ENCODE measurements around the gene FAT4.

The FAT4 gene

DNA sequence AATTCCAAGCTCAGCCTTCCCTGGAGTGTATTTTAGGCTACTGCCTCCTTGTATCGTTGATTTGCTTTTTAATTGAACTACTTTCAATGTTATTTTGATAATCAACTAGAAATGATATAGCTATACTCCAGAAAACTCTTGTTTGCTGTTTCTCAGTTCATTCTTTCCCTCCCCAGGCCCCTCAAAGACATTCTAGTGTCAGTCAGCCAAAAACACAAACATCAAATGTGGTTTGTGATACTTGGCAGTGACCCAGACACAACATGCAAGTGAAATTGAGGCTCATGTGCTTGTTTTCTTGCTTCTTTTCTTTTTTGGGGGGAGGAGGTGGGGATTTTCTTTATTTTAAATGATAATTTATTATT, 7.6 kb downstream of the FAT4 start:
- no peak for TF ChIP-seq EZH2phosphoT487 (IDR thresholded peaks at IDR 0.05; ENCODE audit: low read depth)
- TF ChIP-seq, protein P1, sequence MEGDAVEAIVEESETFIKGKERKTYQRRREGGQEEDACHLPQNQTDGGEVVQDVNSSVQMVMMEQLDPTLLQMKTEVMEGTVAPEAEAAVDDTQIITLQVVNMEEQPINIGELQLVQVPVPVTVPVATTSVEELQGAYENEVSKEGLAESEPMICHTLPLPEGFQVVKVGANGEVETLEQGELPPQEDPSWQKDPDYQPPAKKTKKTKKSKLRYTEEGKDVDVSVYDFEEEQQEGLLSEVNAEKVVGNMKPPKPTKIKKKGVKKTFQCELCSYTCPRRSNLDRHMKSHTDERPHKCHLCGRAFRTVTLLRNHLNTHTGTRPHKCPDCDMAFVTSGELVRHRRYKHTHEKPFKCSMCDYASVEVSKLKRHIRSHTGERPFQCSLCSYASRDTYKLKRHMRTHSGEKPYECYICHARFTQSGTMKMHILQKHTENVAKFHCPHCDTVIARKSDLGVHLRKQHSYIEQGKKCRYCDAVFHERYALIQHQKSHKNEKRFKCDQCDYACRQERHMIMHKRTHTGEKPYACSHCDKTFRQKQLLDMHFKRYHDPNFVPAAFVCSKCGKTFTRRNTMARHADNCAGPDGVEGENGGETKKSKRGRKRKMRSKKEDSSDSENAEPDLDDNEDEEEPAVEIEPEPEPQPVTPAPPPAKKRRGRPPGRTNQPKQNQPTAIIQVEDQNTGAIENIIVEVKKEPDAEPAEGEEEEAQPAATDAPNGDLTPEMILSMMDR (IDR thresholded peaks at IDR 0.05; ENCODE audit: low read depth, low read length): no peak
- H4K20me1 ChIP-seq (ENCODE audit: insufficient read depth, low read length): no peaks in the 10 kb centered on the region
- H3K4me1 ChIP-seq (ENCODE audit: low read length): no peaks in the 10 kb centered on the region
- no peaks in the 10 kb centered on the region for H3K79me2 ChIP-seq (ENCODE audit: low read length)
- H3K27me3 ChIP-seq (ENCODE audit: low read depth, low read length): no peaks in the 10 kb centered on the region
- H3K9ac ChIP-seq (ENCODE audit: low read length): no peak overlapping the region
- no peak overlapping the region for H3K4me2 ChIP-seq (ENCODE audit: low read length)
- H2AFZ ChIP-seq (ENCODE audit: low read depth, low read length): no peak overlapping the region
- no peak overlapping the region for H3K27ac ChIP-seq (ENCODE audit: low read length)
- H3K4me3 ChIP-seq (ENCODE audit: low read length): no peak overlapping the region
- H3K9me3 ChIP-seq (ENCODE audit: insufficient read depth, low read length): no peaks in the 10 kb centered on the region
- H3K36me3 ChIP-seq (replicated peaks; ENCODE audit: low read depth, low read length): no peaks in the 10 kb centered on the region

DNA sequence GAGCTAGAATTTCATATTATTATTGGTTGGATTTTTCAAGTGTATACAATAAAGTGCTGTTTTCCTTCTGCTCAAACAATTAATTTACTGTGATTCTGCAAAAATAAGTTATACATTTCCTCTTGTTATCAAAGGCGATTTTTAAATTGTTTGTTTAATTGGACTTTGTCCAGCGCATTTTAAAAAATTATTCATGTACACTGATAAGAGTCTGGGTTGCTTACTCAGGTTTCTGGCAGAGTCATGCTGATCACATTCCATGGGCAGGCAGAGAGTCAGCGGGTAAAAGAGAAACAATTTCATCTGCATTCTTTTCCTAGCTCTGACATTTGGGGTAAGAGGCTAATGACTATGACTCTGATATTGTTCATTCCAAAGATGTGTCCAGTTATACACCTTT, 8.9 kb downstream of the FAT4 start:
- Histone ChIP-seq H3K36me3 (replicated peaks; ENCODE audit: low read depth, low read length) (no peaks in the 10 kb centered on the region), H2AFZ (ENCODE audit: low read depth, low read length) (no peak overlapping the region), H3K4me2 (ENCODE audit: low read length) (no peak overlapping the region)

DNA sequence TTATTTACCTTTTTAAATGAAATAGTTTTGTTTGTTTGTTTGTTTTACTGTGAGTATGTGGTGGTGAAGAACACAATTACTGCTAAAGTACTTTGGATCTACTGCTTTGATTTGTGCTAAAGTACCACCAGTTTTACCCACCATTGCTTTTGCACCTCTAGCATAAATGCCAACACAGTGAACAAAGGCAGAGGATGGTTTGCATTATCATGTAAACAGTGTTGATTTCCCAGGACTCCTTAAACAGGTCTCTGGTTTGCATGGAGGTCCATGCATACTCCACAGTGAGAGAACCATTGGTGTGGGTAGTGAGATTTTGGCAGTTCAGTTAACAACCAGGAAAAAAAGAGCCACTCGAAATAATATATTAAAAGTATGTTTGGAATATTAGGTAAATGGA, 11.0 kb downstream of the FAT4 start:
- no peak overlapping the region for H3K4me3 ChIP-seq (ENCODE audit: low read length)
- no peaks in the 10 kb centered on the region for H3K4me1 ChIP-seq (ENCODE audit: low read length)
- H3K27me3 ChIP-seq (ENCODE audit: low read depth, low read length): no peaks in the 10 kb centered on the region
- H3K9me3 ChIP-seq (ENCODE audit: insufficient read depth, low read length): no peaks in the 10 kb centered on the region
- no peak overlapping the region for H3K9ac ChIP-seq (ENCODE audit: low read length)
- no peak overlapping the region for H3K4me2 ChIP-seq (ENCODE audit: low read length)
- no peak overlapping the region for H2AFZ ChIP-seq (ENCODE audit: low read depth, low read length)
- H4K20me1 ChIP-seq (ENCODE audit: insufficient read depth, low read length): no peaks in the 10 kb centered on the region
- H3K27ac ChIP-seq (ENCODE audit: low read length): no peak overlapping the region
- H3K79me2 ChIP-seq (ENCODE audit: low read length): no peaks in the 10 kb centered on the region
- no peaks in the 10 kb centered on the region for H3K36me3 ChIP-seq (replicated peaks; ENCODE audit: low read depth, low read length)
- TF ChIP-seq EZH2phosphoT487 (IDR thresholded peaks at IDR 0.05; ENCODE audit: low read depth): no peak
- TF ChIP-seq, protein P1 (IDR thresholded peaks at IDR 0.05; ENCODE audit: low read depth, low read length): no peak

More for the DNA sequence above, 8.9 kb downstream of the FAT4 start:
- Histone ChIP-seq H3K27me3 (ENCODE audit: low read depth, low read length) (no peaks in the 10 kb centered on the region), H3K9me3 (ENCODE audit: insufficient read depth, low read length) (no peaks in the 10 kb centered on the region), H3K4me1 (ENCODE audit: low read length) (no peaks in the 10 kb centered on the region), H4K20me1 (ENCODE audit: insufficient read depth, low read length) (no peaks in the 10 kb centered on the region), H3K79me2 (ENCODE audit: low read length) (no peaks in the 10 kb centered on the region), H3K4me3 (ENCODE audit: low read length) (no peak overlapping the region), H3K9ac (ENCODE audit: low read length) (no peak overlapping the region), H3K27ac (ENCODE audit: low read length) (no peak overlapping the region)
- TF ChIP-seq, protein P1 (IDR thresholded peaks at IDR 0.05; ENCODE audit: low read depth, low read length): no peak
- no peak for TF ChIP-seq EZH2phosphoT487 (IDR thresholded peaks at IDR 0.05; ENCODE audit: low read depth)

DNA sequence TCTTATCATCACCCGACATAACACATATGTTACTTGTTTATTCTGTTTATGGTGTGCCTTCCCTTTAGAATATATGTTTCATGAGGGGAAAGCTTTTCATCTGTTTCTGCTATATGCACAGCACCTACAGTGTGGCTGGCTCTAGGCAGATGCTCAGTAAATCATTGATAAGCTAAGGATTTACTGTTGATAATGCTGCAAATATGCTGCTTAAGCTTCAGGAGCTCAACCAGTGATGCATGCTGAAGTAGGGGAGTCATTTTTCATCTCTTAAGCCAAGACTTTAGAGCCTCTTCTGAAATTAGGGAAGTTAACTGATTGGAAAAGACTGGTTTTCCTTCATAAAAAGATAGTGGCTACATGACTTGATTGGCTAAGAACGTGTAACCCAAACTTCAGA, 16.4 kb downstream of the FAT4 start:
- no peak overlapping the region for H3K27ac ChIP-seq (ENCODE audit: low read length)
- H3K79me2 ChIP-seq (ENCODE audit: low read length): no peaks in the 10 kb centered on the region
- no peak overlapping the region for H3K4me2 ChIP-seq (ENCODE audit: low read length)
- H3K4me3 ChIP-seq (ENCODE audit: low read length): no peak overlapping the region
- no peaks in the 10 kb centered on the region for H3K27me3 ChIP-seq (ENCODE audit: low read depth, low read length)
- no peaks in the 10 kb centered on the region for H4K20me1 ChIP-seq (ENCODE audit: insufficient read depth, low read length)
- no peaks in the 10 kb centered on the region for H3K36me3 ChIP-seq (replicated peaks; ENCODE audit: low read depth, low read length)
- H3K9me3 ChIP-seq (ENCODE audit: insufficient read depth, low read length): no peaks in the 10 kb centered on the region
- H2AFZ ChIP-seq (ENCODE audit: low read depth, low read length): no peak overlapping the region
- H3K9ac ChIP-seq (ENCODE audit: low read length): no peak overlapping the region
- TF ChIP-seq EZH2phosphoT487 (IDR thresholded peaks at IDR 0.05; ENCODE audit: low read depth): no peak
- TF ChIP-seq, protein P1 (IDR thresholded peaks at IDR 0.05; ENCODE audit: low read depth, low read length): no peak
- H3K4me1 ChIP-seq (ENCODE audit: low read length): no peaks in the 10 kb centered on the region
